Breast epithelium (tissue), 4 donors: Measurements from ENCODE around the gene BZW2. TPM values are rescaled to one million over a fixed set of nuclear protein-coding genes. Genes with fewer than 3 reads are reported as not detected.

ENCODE experiments used
- DNase-seq, 2 donors: peaks; one replicate each; pipeline ENCODE4 v3.0.0-alpha.2; 2019; ENCODE audit warnings: low spot score in 2 of 2
- H3K27ac ChIP-seq, 2 donors: fragments of 200-600 bp; sonication (generic) in 1 of 2; one replicate each; pipeline ENCODE4 v1.5.1; 2016 to 2019; ENCODE audit warnings: mild to moderate bottlenecking in 1 of 2
- H3K27me3 ChIP-seq, 2 donors: fragments of 200-600 bp; sonication (generic) in 1 of 2; one replicate each; pipeline versions ENCODE4 v1.5.1 to v1.6.0; 2017 to 2019; ENCODE audit warnings: control low read depth in 1 of 2, mild to moderate bottlenecking in 1 of 2
- H3K36me3 ChIP-seq: fragments of 200-600 bp; one replicate; pipeline ENCODE4 v1.5.1; 2019
- H3K4me1 ChIP-seq, 2 donors: fragments of 200-600 bp; sonication (generic); one replicate each; pipeline ENCODE4 v1.5.1; 2016 to 2019; ENCODE audit warnings: control low read depth in 1 of 2
- H3K4me3 ChIP-seq, 3 donors: fragments of 200-600 bp; sonication (generic); 1 replicate in 2 of 3; 2 replicates in 1 of 3; pipeline ENCODE4 v1.5.1; 2016 to 2019; ENCODE audit warnings: mild to moderate bottlenecking in 3 of 3, moderate library complexity in 2 of 3
- H3K9me3 ChIP-seq, 2 donors: fragments of 200-600 bp; sonication (generic) in 1 of 2; one replicate each; pipeline ENCODE4 v1.5.1; 2016 to 2019; ENCODE audit warnings: control low read depth in 1 of 2
- POLR2A ChIP-seq: fragments of 450-650 bp; IDR thresholded peaks from one replicate; pipeline ENCODE4 v1.6.1; 2016; ENCODE audit warnings: antibody characterized with exemption, mild to moderate bottlenecking, moderate library complexity
- POLR2AphosphoS5 ChIP-seq, 3 donors: sonication (generic); formaldehyde crosslinking; IDR thresholded peaks; one replicate each; pipeline ENCODE4 v1.6.1; 2017; ENCODE audit warnings: antibody characterized with exemption in 3 of 3
- intact Hi-C: fragments of 100-400 bp; cut with DNase I; formaldehyde crosslinking; loops from one replicate; pipeline ENCODE4 v1.15.1; 2023; ENCODE audit warnings: low total_unique reads
- total RNA-seq, 3 donors: library from RNA; depleted of rRNA; stranded (reverse); fragments of >200 nt; gene quantifications; one replicate each; pipeline ENCODE4 v1.1.0, GENCODE V29; 2016
- TF ChIP-seq, protein P1 (sequence below), 3 donors: fragments of 450-650 bp; IDR thresholded peaks; one replicate each; pipeline ENCODE4 v1.5.1; 2016 to 2017; ENCODE audit warnings: antibody characterized with exemption in 3 of 3, mild to moderate bottlenecking in 3 of 3, moderate library complexity in 3 of 3

BZW2 gene
- total RNA-seq, 3 donors from 2014 or later = 55.7 to 68.8 (median 68.2) TPM

DNA sequence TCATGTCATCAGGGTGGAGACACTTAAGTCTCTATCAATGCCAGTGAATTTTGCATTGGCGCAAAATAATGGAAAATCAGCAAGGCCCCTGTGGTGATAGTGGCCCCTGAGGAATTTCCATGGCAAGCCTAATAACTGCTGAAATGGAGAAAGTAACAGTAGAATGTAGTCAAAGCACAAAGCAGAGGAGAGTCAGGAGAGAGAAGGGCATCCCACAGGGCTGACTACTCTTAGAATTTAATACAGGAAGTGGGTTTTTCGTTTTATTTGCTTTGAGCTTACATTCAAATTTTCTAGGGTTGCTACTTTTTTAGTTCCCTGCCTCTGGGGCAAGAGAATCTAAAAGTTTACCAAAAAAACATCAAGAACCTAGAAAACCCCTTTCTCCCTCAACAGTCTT lies 39.0 kb downstream of the BZW2 start:
- H3K27me3 ChIP-seq = no peaks in the 10 kb centered on the region
- no peaks in the 10 kb centered on the region for H3K4me1 ChIP-seq
- H3K27ac ChIP-seq = no peak overlapping the region
- TF ChIP-seq, protein P1, sequence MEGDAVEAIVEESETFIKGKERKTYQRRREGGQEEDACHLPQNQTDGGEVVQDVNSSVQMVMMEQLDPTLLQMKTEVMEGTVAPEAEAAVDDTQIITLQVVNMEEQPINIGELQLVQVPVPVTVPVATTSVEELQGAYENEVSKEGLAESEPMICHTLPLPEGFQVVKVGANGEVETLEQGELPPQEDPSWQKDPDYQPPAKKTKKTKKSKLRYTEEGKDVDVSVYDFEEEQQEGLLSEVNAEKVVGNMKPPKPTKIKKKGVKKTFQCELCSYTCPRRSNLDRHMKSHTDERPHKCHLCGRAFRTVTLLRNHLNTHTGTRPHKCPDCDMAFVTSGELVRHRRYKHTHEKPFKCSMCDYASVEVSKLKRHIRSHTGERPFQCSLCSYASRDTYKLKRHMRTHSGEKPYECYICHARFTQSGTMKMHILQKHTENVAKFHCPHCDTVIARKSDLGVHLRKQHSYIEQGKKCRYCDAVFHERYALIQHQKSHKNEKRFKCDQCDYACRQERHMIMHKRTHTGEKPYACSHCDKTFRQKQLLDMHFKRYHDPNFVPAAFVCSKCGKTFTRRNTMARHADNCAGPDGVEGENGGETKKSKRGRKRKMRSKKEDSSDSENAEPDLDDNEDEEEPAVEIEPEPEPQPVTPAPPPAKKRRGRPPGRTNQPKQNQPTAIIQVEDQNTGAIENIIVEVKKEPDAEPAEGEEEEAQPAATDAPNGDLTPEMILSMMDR (IDR thresholded peaks at IDR 0.05) = no peak
- no peak overlapping the region for H3K4me3 ChIP-seq
- DNase-seq = no peak
- intact Hi-C loops = no loop called here
- H3K9me3 ChIP-seq = no peaks in the 10 kb centered on the region
- no peaks in the 10 kb centered on the region for H3K36me3 ChIP-seq

DNA sequence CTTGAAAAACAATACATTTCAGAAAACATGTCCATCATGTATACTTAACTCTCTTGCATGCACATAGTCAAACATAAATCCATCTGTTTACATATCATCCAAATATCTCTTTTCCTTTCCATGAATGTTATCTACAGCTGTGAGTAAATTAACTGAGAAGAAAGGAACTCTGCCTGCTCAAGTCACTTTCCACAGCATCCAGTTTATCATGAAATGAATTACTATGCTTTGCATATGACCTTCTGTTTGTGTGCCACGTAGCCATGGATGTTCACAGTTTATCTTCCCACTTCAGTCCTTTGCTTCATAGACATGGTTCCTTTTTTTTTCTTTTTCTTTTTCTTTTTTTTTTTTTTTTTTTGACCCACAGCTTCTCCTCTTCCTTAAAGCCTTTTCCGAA lies 39.6 kb downstream of the BZW2 start:
- Histone ChIP-seq H3K4me3 (no peak overlapping the region), H3K36me3 (no peaks in the 10 kb centered on the region), H3K9me3 (no peaks in the 10 kb centered on the region), H3K27ac (no peak overlapping the region), H3K4me1 (no peaks in the 10 kb centered on the region), H3K27me3 (no peaks in the 10 kb centered on the region)
- intact Hi-C loops = no loop called here
- DNase-seq = no peak
- TF ChIP-seq POLR2A = no peak
- TF ChIP-seq POLR2AphosphoS5 (IDR thresholded peaks at IDR 0.05) = no peak
- TF ChIP-seq, protein P1 (IDR thresholded peaks at IDR 0.05) = no peak

DNA sequence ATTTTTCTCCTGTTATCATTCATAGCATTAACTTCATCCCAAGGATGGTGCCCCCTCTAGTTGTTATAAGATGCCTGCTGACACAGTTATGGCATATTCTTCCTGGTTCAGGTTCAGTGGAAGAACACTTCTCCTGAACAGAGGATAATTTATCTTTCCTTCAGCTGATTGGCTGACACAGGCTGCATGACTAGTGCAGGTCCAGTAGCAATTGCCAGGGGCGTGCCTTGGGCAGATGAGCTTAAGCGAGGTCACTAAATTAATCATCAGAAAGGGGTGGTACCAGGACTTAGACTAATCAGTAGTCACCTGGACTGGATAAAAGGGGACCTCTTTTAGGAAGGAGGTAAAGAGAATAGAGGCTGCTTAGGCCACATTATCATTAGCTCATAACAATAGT lies 42.3 kb downstream of the BZW2 start:
- Histone ChIP-seq H3K27ac (no peak overlapping the region), H3K4me1 (no peaks in the 10 kb centered on the region), H3K36me3 (no peaks in the 10 kb centered on the region), H3K4me3 (no peak overlapping the region), H3K9me3 (no peaks in the 10 kb centered on the region), H3K27me3 (no peaks in the 10 kb centered on the region)
- TF ChIP-seq, protein P1 (IDR thresholded peaks at IDR 0.05) = no peak
- TF ChIP-seq POLR2AphosphoS5 (IDR thresholded peaks at IDR 0.05) (no peak), POLR2A (no peak)
- no peak for DNase-seq
- intact Hi-C loops = no loop called here

DNA sequence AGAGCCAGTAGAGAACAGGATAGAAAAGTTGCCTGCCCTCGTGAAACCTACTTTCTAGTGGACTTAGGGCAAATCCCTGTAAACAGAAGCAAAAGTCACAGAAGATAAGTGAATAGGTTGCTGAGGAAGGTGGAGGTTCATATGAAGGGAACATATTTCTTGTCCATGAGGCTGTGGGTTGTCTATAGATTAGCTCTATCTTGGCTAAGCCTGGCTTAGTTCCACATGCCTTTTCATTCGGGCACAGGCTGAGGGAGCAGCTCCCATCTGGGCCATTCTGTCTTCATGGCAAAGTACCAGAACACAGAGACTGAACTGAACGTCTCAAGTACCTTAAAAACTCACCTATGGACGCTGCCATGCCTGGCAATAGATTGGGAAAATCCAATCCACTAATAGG lies 45.3 kb downstream of the BZW2 start:
- Histone ChIP-seq H3K27me3 (no peaks in the 10 kb centered on the region), H3K4me1 (no peaks in the 10 kb centered on the region), H3K4me3 (no peak overlapping the region), H3K27ac (no peak overlapping the region), H3K9me3 (no peaks in the 10 kb centered on the region), H3K36me3 (no peaks in the 10 kb centered on the region)
- TF ChIP-seq POLR2A (no peak), POLR2AphosphoS5 (IDR thresholded peaks at IDR 0.05) (no peak)
- TF ChIP-seq, protein P1 (IDR thresholded peaks at IDR 0.05) = no peak
- intact Hi-C loops = no loop called here
- DNase-seq = no peak

DNA sequence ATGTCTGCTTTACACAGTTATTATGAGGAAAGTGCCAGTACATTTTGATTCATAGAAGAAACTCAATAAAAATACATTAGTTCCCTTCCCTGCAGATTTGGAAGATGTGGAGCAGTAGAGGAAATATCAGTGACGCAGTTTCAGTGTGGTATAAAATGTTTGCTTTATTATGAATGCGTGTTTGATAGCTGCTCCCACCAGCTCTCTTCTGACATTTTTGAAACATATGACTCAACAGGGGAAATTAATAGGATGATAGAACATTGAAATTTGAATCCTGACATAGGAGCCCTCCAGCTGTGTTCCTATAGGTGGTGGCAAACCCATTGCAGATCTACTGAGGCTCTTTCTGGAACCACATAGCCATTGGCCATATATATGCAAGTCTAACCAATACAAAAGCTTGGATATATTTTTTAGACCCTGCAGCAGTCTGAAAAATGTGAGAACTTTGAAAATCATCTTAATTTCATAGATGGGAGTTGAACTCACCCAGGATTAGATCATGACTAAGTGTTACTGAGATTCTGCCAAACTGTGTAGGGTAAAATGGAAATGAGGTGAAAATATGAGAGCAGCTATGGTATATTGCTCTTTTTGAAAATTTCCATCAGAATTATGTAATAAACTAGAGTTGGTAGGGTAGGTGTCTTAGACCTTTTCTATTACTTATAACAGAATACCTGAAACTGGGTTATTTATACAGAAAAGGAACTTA lies 47.8 kb downstream of the BZW2 start:
- intact Hi-C loops = no loop called here
- no peak overlapping the region for H3K4me3 ChIP-seq
- H3K36me3 ChIP-seq = no peaks in the 10 kb centered on the region
- DNase-seq = no peak
- no peaks in the 10 kb centered on the region for H3K27me3 ChIP-seq
- TF ChIP-seq POLR2AphosphoS5 (IDR thresholded peaks at IDR 0.05) (no peak), POLR2A (no peak)
- TF ChIP-seq, protein P1 (IDR thresholded peaks at IDR 0.05) = no peak
- H3K9me3 ChIP-seq = no peaks in the 10 kb centered on the region
- H3K27ac ChIP-seq = no peak overlapping the region
- no peaks in the 10 kb centered on the region for H3K4me1 ChIP-seq
